ENCODE results near the gene PXK.
A peak's percentile ranks its signal among the peaks of the same experiment; 100 is the strongest.

PXK gene

GRCh38 chr3:58305882-58306711 lies 26.6 kb upstream of the PXK start, which contains the start of the genes HTD2 and RPP14 (continued):
- TF ChIP-seq KLF7 (tag by site-specific recombination; IDR thresholded peaks at IDR 0.05; ENCODE audit: borderline replicate concordance) = 0 out of 2 replicates have a peak, but pooled peaks have one; percentile 61
- TF ChIP-seq ZNF600 (tag by site-specific recombination; IDR thresholded peaks at IDR 0.05) = peak; percentile 72
- peak; percentile 23; the same call in 1 of the 2 replicates for TF ChIP-seq ZIC2 (tag by site-specific recombination; IDR thresholded peaks at IDR 0.05)
- no peak for TF ChIP-seq HOXC10 (CRISPR knock-in tag; IDR thresholded peaks at IDR 0.05)
- TF ChIP-seq ZNF501 (tag by site-specific recombination; IDR thresholded peaks at IDR 0.05) = peak; percentile 81
- TF ChIP-seq, protein P1, sequence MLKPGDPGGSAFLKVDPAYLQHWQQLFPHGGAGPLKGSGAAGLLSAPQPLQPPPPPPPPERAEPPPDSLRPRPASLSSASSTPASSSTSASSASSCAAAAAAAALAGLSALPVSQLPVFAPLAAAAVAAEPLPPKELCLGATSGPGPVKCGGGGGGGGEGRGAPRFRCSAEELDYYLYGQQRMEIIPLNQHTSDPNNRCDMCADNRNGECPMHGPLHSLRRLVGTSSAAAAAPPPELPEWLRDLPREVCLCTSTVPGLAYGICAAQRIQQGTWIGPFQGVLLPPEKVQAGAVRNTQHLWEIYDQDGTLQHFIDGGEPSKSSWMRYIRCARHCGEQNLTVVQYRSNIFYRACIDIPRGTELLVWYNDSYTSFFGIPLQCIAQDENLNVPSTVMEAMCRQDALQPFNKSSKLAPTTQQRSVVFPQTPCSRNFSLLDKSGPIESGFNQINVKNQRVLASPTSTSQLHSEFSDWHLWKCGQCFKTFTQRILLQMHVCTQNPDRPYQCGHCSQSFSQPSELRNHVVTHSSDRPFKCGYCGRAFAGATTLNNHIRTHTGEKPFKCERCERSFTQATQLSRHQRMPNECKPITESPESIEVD (tag by site-specific recombination; IDR thresholded peaks at IDR 0.05) = no peak
- peak; percentile 49 for TF ChIP-seq ZBTB26 (tag by site-specific recombination; optimal IDR thresholded peaks at IDR 0.05)
- TF ChIP-seq ZNF112 (tag by site-specific recombination; IDR thresholded peaks at IDR 0.05) = no peak
- TF ChIP-seq ZNF366 (tag by site-specific recombination; conservative IDR thresholded peaks at IDR 0.05) = peak; percentile 44; the same call in 1 of the 2 replicates
- TF ChIP-seq ZNF324 (tag by site-specific recombination; IDR thresholded peaks at IDR 0.05) = peak; percentile 67; the same call in 1 of the 2 replicates
- no peak for TF ChIP-seq ZNF354C (tag by site-specific recombination; IDR thresholded peaks at IDR 0.05; ENCODE audit: borderline replicate concordance, low read depth)
- TF ChIP-seq ZNF391 (tag by site-specific recombination; IDR thresholded peaks at IDR 0.05; ENCODE audit: borderline replicate concordance, low read depth) = no peak; the same call in 1 of the 2 replicates
- TF ChIP-seq, protein P2, sequence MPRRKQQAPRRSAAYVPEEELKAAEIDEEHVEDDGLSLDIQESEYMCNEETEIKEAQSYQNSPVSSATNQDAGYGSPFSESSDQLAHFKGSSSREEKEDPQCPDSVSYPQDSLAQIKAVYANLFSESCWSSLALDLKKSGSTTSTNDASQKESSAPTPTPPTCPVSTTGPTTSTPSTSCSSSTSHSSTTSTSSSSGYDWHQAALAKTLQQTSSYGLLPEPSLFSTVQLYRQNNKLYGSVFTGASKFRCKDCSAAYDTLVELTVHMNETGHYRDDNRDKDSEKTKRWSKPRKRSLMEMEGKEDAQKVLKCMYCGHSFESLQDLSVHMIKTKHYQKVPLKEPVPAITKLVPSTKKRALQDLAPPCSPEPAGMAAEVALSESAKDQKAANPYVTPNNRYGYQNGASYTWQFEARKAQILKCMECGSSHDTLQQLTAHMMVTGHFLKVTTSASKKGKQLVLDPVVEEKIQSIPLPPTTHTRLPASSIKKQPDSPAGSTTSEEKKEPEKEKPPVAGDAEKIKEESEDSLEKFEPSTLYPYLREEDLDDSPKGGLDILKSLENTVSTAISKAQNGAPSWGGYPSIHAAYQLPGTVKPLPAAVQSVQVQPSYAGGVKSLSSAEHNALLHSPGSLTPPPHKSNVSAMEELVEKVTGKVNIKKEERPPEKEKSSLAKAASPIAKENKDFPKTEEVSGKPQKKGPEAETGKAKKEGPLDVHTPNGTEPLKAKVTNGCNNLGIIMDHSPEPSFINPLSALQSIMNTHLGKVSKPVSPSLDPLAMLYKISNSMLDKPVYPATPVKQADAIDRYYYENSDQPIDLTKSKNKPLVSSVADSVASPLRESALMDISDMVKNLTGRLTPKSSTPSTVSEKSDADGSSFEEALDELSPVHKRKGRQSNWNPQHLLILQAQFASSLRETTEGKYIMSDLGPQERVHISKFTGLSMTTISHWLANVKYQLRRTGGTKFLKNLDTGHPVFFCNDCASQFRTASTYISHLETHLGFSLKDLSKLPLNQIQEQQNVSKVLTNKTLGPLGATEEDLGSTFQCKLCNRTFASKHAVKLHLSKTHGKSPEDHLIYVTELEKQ (tag by site-specific recombination; IDR thresholded peaks at IDR 0.05; ENCODE audit: borderline replicate concordance) = peak; percentile 57; the same call in 1 of the 2 replicates
- TF ChIP-seq ZNF837 (tag by site-specific recombination; IDR thresholded peaks at IDR 0.05) = no peak
- peak; percentile 25; the same call in 1 of the 2 replicates for TF ChIP-seq KLF9 (tag by site-specific recombination; IDR thresholded peaks at IDR 0.05; ENCODE audit: low read depth)
- TF ChIP-seq PRDM10 (tag by site-specific recombination; IDR thresholded peaks at IDR 0.05) = peak; percentile 76; the same call in 1 of the 2 replicates
- TF ChIP-seq ZNF19 (tag by site-specific recombination; IDR thresholded peaks at IDR 0.05; ENCODE audit: low read depth) = no peak
- no peak for TF ChIP-seq ZNF341 (tag by site-specific recombination; IDR thresholded peaks at IDR 0.05; ENCODE audit: low read depth)
- TF ChIP-seq ZNF157 (tag by site-specific recombination; IDR thresholded peaks at IDR 0.05) = no peak
- TF ChIP-seq ZNF580 (tag by site-specific recombination; IDR thresholded peaks at IDR 0.05) = no peak
- peak; percentile 81; the same call in 1 of the 2 replicates for TF ChIP-seq ZNF692 (tag by site-specific recombination; IDR thresholded peaks at IDR 0.05)
- peak; percentile 65 for TF ChIP-seq ZEB2 (tag by site-specific recombination; IDR thresholded peaks at IDR 0.05)
- no peak for TF ChIP-seq GFI1B (tag by site-specific recombination; IDR thresholded peaks at IDR 0.05)
- TF ChIP-seq ZNF473 (tag by site-specific recombination; IDR thresholded peaks at IDR 0.05) = no peak
- peak; percentile 61; the same call in 1 of the 2 replicates for TF ChIP-seq ZNF10 (tag by site-specific recombination; IDR thresholded peaks at IDR 0.05)
- TF ChIP-seq KLF1 (tag by site-specific recombination; IDR thresholded peaks at IDR 0.05) = peak; percentile 52; the same call in 1 of the 2 replicates
- peak; percentile 89 for TF ChIP-seq ZNF24 (tag by site-specific recombination; IDR thresholded peaks at IDR 0.05)

Data from HEK293 (cell line).